BE2C (cell line): ENCODE results near the gene CDK8.

Experiments
- DNase-seq: peaks from one replicate; pipeline ENCODE4 v3.0.0-alpha.2; 2020
- H3K27me3 ChIP-seq: fragments of 250-450 bp; sonication (Bioruptor Pico); 2 replicates; pipeline ENCODE4 v1.5.1; 2020; ENCODE audit warnings: mild to moderate bottlenecking
- H3K36me3 ChIP-seq: fragments of 250-450 bp; sonication (Bioruptor Pico); 2 replicates; pipeline ENCODE4 v1.5.1; 2020; ENCODE audit warnings: mild to moderate bottlenecking
- H3K4me1 ChIP-seq: fragments of 250-450 bp; sonication (Bioruptor Pico); 2 replicates; pipeline ENCODE4 v1.5.1; 2020
- H3K4me3 ChIP-seq: 2 replicates; pipeline ENCODE4 v1.5.1; 2011; ENCODE audit warnings: low read depth, low read length
- H3K9me3 ChIP-seq: fragments of 250-450 bp; sonication (Bioruptor Pico); 2 replicates; pipeline ENCODE4 v1.5.1; 2020
- TF ChIP-seq, protein P1 (sequence below): IDR thresholded peaks from 2 replicates; pipeline ENCODE4 v1.5.1; 2012; ENCODE audit warnings: mild to moderate bottlenecking, low read depth, low read length

The CDK8 gene

GRCh38 chr13:26382366-26382765 is 128.4 kb downstream of the CDK8 start:
- no peak overlapping the region for H3K4me3 ChIP-seq
- TF ChIP-seq, protein P1, sequence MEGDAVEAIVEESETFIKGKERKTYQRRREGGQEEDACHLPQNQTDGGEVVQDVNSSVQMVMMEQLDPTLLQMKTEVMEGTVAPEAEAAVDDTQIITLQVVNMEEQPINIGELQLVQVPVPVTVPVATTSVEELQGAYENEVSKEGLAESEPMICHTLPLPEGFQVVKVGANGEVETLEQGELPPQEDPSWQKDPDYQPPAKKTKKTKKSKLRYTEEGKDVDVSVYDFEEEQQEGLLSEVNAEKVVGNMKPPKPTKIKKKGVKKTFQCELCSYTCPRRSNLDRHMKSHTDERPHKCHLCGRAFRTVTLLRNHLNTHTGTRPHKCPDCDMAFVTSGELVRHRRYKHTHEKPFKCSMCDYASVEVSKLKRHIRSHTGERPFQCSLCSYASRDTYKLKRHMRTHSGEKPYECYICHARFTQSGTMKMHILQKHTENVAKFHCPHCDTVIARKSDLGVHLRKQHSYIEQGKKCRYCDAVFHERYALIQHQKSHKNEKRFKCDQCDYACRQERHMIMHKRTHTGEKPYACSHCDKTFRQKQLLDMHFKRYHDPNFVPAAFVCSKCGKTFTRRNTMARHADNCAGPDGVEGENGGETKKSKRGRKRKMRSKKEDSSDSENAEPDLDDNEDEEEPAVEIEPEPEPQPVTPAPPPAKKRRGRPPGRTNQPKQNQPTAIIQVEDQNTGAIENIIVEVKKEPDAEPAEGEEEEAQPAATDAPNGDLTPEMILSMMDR, result no peak
- DNase-seq, result no peak
- no peaks in the 10 kb centered on the region for H3K27me3 ChIP-seq
- H3K36me3 ChIP-seq, result peaks cover 8% of the 10 kb centered on the region
- H3K9me3 ChIP-seq, result no peaks in the 10 kb centered on the region
- H3K4me1 ChIP-seq, result no peaks in the 10 kb centered on the region

DNA sequence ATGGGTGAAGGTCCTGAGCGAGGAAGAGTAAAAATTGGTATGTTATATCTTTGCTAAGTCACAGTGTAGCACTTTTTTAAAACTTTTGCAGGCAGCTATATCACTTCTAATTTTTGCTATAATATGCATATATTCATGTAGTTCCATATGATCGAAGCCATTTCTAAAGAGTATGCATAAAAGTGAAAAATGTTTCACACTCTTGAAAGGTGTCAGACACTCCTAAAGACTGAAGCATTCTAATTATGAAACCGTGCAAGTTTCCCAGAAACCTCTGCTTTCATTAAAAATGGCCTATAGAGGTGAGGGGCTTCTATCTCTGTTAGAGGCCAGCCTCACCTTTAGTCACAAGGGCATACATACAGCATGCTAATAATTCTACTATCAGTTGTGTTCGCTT is 128.9 kb downstream of the CDK8 start:
- Histone ChIP-seq H3K4me3 (no peak overlapping the region), H3K27me3 (no peaks in the 10 kb centered on the region), H3K4me1 (no peaks in the 10 kb centered on the region), H3K36me3 (peaks cover 8% of the 10 kb centered on the region), H3K9me3 (no peaks in the 10 kb centered on the region)
- TF ChIP-seq, protein P1, result no peak
- DNase-seq, result no peak

DNA sequence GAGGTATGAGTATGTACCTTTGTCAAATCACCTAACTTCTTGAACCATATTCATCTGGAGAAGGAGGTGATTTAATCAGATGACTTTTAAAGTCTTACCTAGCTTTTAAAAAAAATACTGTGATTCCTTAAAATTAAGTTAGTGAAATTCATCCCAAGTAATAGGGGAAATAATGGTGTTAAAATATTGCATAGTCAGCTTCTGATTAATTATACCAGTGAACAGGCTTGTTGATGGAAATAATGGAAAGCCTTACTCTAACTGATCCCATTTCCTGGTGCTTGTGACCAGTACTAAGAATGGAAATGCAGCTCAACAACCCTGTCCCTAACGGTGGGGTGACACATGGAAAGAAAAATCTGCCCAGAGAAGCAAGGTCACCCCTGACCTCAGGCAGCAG is 130.7 kb downstream of the CDK8 start:
- no peak for DNase-seq
- Histone ChIP-seq H3K4me3 (no peak overlapping the region), H3K27me3 (no peaks in the 10 kb centered on the region), H3K9me3 (no peaks in the 10 kb centered on the region), H3K36me3 (peaks cover 14% of the 10 kb centered on the region), H3K4me1 (no peaks in the 10 kb centered on the region)
- TF ChIP-seq, protein P1, result no peak

- no peak for DNase-seq
- H3K27me3 ChIP-seq, result no peaks in the 10 kb centered on the region
- no peak overlapping the region for H3K4me3 ChIP-seq
- TF ChIP-seq, protein P1, result no peak
- H3K9me3 ChIP-seq, result no peaks in the 10 kb centered on the region
- H3K36me3 ChIP-seq, result peaks cover 19% of the 10 kb centered on the region
- no peaks in the 10 kb centered on the region for H3K4me1 ChIP-seq
Measured at GRCh38 chr13:26386026-26386425, 132.1 kb downstream of the CDK8 start.

- Histone ChIP-seq H3K4me1 (no peaks in the 10 kb centered on the region), H3K36me3 (peaks cover 21% of the 10 kb centered on the region), H3K9me3 (no peaks in the 10 kb centered on the region), H3K4me3 (no peak overlapping the region), H3K27me3 (no peaks in the 10 kb centered on the region)
- TF ChIP-seq, protein P1, result no peak
- no peak for DNase-seq
Measured at GRCh38 chr13:26390203-26390602, 136.3 kb downstream of the CDK8 start.

GRCh38 chr13:26400545-26400944 is 146.6 kb downstream of the CDK8 start:
- Histone ChIP-seq H3K9me3 (no peaks in the 10 kb centered on the region), H3K27me3 (no peaks in the 10 kb centered on the region)

More at GRCh38 chr13:26400545-26400944, 146.6 kb downstream of the CDK8 start:
- H3K4me3 ChIP-seq, result no peak overlapping the region
- H3K36me3 ChIP-seq, result peaks cover 30% of the 10 kb centered on the region
- no peaks in the 10 kb centered on the region for H3K4me1 ChIP-seq
- TF ChIP-seq, protein P1, result no peak
- DNase-seq, result no peak
